Stimulated activated CD4-positive, alpha-beta T cell treated with anti-CD3 and anti-CD28 coated beads, Interleukin-15, amount 100 ng/mL, for 48 hours (primary cell): ENCODE measurements around the gene CEP128.

Experiments used
- DNase-seq, 2 donors: peaks; one replicate each; pipeline ENCODE4 v3.0.0-alpha.2; 2020; ENCODE audit warnings: low read depth in 2 of 2

Gene CEP128

DNA sequence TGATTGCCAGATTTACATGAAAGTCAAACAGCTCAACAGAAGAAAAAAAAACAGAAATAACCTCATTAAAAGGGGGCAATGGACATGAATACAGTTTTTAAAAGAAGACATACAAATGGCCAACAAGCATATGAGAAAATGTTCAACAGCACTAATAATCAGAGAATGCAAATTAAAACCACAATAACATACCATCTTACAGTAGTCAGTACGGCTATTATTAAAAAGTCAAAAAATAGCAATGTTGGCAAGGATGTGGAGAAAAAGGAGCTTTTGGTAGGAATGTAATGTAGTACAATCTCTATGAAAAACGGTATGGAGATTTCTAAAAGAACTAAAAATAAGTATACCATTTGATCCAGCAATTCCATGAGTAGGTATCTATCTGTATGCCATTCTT, 272.1 kb downstream of the CEP128 start:
- no peak for DNase-seq

DNA sequence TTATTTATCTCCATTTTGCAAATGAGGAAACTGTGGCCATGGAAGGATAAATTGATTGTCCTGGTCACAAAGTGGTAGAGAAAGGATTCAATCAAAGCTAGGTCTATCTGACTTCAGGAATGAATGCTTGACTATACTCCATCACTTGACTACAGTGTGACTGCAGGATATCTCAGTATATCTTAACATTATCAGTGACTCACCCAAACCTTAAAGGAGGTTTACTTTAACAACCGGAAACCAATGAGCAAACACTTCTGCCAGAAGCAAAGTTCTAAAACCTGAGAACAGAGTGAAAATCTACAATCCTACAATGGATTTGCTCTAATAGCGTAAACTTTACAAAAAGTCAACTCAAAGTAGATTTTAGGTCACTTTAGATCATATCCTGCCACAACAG, 277.0 kb downstream of the CEP128 start:
- no peak for DNase-seq

DNA sequence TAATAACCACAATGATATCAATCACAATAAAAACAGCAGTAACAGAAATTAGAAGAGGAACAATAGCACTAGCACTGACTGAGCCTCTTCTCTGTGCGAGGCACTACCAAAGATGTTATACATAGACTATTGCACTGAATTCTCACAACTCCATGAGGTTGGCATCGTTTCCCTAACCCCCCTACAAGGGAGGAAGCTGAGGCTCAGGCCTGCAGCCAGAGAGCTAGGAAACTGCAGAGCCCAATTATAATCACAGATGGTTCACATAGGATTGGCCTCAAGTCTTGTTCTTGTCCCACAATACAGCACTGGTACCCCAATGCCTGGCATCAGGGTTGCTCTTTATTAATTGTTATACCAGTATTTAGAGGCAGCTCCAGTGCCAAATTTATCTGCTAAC, 278.0 kb downstream of the CEP128 start:
- no peak for DNase-seq

DNA sequence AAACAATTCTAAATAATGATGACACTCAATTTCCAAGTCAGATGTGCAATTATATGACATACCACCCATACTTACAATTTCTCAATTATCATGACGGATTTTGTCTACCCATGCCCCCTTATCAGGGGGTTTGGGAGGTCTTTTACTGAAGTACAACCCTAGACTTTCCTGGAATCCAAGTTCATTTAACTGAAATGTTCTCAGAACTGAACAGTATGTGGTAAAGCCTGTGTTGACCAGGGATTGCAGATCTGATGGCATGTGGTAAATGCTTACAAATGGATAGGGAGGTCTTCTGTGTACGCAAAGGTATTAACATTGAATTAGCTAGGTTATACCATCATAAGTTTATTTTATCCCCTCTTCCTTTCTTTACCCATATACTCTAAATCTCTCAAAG, 281.8 kb downstream of the CEP128 start:
- no peak for DNase-seq

DNA sequence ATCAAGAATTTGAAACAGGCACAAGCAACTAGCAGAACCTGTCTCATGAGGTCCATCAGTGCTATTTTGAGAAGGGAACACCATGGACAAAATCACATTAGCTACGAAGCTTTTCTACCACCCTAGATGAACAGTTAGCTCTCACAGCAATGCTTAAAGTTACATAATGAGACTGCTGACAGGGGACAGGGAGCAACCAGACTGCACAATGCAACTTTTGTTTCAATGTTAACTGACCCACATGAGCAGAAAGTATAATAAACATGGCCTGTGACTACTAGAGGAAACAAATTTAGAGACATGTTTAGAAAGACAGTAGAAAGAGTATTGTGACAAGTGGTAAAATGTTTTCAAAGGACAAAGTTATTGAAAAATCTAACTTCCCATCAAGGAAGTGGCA, 282.8 kb downstream of the CEP128 start:
- no peak for DNase-seq

DNA sequence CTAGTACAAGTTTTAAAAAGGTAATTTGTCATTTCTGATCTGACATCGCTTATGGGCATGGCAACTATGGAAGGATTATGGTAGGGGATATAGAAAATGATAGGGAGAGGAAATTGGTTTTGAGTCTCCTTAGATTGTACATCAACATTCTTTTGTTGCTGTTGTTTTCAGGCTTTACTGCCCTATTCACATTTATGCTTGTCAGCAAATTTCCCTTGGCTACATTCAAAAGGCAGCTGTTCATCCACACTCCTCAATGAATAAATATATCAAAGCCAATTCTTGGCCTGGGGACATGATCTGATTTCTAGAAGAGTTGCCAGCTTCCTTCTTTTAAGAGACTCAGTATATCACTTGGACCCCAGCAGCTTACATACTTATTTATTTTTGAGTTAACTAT, 283.4 kb downstream of the CEP128 start:
- no peak for DNase-seq

DNA sequence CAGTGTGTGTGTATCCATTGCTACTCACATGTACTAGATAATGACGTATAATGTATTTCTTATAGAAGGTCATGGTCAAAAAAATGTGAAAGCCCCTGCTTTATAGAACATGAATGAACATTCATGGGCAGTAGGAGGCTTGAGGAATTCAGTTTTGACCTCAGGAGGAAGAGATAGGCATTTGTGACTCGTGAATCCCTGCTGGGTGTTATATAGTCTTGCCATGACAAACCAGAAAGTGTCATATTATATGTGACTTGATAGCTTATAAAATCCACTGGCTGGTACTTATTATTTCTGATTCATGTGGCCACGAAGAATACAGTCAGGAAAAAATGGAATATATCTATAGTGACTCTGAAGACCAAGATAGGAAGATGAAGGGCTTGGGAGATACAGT, 287.6 kb downstream of the CEP128 start:
- no peak for DNase-seq

DNA sequence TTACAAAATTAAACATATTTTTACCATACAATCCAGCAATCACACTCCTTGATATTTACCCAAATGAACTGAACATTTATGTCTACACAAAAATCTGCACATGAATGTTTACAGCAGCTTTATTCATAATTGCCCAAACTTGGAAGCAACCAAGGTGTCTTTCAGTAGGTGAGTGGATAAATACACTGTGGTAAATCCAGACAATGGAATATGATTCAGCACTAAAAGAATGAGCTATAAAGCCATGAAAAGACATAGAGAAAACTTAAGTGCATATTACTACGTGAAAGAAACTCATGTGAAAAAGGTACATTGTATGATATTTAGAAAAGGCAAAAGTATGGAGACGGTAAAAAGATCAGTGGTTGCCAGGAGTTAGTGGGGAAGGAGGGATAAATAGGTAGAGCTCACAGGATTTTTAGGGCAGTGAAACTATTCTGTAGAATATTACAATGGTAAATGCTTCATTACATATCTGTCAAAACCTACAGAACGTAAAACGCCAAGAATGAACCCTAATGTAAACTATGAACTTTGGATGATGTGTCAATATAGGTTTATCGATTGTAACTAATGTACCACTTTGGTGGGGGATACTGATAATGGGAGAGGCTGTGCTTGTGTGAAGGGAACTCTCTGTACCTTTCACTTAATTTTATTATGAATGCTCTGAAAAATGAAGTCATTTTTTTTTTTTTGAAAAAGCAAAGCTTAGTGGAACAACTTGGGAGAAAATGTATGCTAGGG, 295.7 kb downstream of the CEP128 start:
- no peak for DNase-seq

DNA sequence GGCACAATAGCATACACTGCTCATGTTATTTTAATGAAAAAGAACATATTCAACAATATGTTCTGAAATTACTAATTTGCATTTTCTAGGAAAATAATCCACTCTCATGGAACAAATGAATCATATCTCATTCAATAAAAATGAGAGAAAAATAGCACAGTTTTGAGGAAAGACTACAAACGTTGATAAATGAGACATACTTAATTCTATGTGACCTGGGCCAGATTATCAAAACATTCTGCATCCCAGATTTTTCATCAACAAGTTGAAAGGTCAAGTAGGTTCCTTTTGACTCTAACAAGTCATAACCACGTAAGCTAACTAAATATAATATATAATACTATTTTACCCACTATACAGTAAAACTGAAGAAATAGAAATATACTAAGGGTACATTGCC, 296.7 kb downstream of the CEP128 start:
- no peak for DNase-seq

DNA sequence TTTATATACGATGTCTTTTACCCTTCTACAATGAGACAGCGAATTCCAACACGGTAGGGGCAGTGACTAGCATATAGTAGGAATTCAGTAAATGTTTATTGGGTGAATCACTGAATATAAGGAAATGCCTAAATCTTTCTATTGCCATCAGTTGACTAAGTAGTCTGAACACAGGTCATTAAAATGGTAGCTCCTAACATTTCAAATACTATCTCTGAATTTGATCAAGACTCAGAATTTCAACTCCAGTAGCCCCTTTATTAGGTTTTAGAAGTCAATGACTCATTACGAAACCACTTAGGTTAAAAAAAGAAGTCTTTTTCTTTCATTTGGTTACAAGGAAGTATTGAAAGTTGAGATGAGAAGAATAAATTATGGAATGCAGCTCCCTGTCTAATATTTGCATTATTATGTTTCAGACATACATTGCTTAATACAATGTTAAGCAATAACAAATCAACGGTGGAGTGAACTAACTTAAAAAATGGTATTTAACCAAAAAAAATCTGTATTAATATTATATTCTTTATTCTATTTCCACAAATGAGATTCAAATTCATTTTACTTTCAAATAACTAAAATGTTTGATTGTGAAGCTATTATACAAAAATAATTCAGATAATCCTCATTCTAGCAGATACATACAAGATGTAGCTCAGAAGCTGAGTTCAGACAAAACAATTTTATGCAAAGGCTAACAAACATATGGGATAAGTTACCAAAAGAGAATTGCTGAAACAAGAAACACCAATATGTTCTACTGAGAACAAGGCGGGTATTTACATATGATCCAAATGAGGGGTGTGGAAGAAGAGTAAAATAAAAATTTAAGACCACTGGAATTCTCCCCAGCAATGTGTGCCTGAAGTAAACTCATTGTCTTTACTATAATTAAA, 302.7 kb downstream of the CEP128 start:
- no peak for DNase-seq

DNA sequence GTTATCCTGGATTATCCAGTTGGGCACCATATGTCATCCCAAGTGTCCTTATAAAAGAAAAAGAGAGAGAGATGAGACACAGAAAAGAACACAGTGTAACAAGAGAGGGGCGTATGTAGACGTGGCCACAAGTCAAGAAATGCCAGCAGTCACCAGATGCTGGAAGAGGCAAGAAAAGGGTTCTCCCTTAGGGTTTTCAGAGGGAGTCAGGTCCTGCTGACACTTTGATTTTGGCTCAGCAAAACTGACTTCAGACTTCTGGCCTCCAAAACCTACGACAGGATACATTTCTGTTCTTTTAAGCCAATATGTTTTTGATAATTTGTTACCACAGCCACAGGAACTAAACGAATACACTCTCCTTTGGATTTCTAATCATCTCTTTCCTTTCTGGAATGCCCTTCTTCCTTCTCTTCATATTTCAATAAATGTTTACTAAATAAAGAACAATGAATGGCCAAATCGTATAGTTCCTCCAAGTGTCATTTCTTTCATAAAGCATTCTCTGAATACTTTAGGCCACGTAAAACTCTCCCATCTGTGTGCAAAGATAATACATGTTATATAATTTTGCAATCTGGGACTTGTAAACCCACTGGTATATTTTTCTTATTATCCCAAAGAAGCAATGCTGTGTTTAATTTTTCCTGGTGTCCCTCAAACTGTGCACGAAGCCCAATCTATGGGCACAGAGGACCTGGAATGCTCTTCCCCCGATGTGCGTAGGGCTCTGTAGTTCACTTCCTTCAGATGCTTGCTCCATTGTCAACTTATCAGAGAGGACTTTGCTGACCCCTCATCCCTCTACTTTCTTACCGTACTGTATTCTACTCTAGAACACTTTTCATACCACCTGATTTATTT, 303.6 kb downstream of the CEP128 start:
- DNase-seq = no peak

DNA sequence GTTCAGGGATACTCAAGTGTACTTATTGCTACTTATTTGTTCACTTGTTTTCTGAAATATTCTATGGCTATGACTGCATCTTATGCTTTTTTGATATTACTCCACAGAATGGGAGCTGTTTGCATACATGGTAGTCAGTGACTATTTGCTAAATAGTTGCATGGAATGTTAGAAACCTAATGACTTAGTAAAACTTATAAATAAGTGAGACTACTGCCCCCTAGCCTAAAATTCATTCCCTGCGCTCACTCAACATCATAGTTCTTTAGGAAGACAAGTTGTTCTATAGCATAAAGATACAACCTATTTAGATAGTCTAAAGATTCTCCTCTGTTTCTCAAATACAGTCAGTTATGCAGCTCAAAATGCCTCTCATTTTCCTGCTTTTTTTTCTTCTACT, 305.5 kb downstream of the CEP128 start:
- DNase-seq = no peak

DNA sequence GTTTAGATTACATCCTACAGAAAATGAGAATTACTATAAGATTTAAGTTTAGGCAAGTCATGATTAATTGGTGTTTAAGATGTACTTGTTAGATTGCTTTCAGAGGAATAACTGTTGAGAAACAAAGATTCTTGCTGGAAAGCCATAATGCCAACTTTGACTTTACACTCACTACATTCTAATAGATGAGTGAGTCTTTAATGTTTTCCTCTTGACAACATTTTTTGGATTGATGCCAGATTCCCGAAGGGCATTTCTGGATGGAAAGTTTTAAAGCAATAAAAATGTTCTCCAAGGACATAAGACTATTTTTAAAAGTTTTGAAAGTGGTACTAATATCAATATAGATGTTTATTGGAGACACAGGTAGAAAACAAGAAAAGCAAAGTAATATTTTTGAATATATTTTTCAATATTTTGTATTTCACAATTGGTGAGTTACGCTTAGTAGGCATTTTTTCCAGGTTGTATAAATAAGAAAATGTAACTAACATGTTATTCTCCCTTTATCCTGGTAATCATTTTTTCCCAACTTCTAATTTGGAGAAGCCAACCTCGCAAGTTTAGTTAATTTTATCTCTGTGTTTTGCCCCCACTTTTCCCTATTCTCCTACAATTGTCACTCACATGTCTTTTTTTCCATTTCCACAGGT, 307.3 kb downstream of the CEP128 start:
- no peak for DNase-seq

DNA sequence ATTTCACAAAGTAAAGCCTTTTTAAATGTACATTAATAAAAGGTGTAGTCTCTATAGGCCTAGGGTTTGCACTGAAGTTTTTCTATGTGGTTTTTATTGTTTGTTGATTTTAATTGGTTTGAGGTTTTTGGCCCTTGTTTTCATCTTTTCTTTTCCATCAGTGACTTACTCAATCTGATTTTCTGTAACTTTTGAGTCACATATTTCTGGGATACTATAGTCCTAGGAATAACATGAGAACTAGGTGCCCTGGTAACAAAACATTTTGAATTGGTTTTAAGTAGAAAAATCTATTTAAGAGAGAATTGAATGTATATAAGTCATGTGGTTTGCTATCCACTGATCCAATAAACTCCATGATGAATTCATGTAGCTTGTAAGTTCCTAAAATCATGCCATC, 311.9 kb downstream of the CEP128 start:
- no peak for DNase-seq

DNA sequence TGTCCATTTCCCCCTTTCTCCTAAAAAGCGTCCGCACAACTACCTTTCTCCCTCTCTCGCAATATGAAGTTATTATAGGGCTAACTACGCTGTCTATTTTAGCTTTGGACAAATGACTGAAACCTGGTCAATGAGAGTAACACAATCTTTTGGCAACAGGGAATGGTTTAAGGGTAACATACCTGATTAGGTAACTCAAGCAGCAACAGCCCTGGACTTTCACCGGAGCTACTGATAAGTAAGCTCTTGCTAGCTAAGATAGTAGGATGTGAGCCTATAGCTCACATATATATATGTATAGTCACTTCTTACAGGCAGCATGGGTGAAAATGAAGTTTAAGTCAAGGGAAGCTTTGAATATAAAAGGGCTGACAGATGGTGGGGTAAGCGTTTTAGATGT, 313.0 kb downstream of the CEP128 start:
- no peak for DNase-seq

DNA sequence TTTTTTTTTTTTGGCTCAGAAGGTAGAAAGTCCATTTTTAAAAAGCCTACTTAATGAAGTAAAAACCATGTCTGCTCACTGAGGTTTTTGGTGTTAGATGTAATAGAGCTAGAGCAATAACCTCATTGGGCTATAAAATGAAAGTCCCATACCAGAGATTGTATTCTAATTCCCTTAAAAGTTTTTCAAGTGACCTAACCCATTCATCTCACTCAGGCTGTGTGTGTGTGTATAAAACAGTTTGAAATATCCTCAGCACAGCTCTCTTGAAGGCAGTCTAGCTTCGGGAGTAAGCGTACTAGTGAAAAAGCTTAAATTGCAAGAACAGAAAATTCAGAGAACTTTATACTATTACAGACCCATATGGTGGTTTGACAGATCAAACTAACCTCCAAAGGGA, 313.8 kb downstream of the CEP128 start:
- no peak for DNase-seq

DNA sequence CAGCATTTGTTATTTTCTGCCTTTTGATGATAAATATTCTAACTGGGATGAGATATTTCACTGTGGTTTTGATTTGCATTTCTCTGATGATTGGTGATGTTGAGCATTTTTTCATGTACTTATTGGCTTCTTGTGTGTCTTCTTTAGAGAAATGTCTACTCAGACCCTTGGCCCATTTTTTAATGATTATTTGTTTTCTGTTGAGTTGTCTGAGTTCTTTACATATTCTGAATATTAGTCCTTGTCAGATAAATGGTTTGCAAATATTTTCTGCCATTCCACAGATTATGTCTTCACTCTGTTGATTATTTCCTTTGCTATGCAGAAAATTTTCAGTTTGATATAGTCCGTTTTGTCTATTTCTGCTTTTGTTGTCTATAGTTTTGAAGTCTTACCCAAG, 317.0 kb downstream of the CEP128 start:
- no peak for DNase-seq

DNA sequence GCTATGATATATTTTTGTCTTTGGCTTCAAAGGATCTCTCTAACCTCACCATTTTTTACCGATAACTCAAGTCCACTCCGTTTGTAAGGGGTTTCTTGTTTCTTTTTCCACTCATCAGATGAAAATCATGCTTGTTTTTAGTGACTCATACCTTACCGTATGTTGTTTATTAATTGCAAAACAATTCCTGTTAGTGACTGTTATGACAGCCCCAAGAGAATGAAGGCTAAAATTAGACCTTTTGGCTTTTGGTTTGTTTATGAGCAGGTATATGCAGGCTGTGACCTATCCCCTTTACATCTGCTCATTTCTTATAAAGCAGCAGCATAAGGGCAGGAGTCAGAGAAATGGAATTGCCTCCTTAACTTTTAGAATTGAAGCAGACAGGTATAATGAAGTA, 319.8 kb downstream of the CEP128 start:
- DNase-seq = no peak

DNA sequence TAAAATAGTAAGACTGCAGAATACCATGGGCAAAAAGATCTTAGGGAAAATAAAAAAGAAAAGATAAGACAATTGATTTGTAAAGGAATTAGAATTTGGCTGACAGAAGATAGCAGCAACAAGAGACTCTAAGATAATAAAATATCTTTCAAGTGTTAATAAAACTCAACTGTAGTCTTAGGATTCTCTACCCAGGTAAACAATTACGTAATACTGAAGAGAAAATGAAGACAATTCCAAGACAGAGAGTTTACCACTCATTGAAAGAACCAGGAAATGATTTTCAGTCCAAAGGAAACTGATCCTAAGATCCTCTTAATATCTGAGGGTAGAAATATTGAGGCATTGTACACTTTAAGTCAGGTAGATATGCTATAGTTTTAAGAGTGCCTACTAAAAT, 321.1 kb downstream of the CEP128 start:
- DNase-seq = no peak

DNA sequence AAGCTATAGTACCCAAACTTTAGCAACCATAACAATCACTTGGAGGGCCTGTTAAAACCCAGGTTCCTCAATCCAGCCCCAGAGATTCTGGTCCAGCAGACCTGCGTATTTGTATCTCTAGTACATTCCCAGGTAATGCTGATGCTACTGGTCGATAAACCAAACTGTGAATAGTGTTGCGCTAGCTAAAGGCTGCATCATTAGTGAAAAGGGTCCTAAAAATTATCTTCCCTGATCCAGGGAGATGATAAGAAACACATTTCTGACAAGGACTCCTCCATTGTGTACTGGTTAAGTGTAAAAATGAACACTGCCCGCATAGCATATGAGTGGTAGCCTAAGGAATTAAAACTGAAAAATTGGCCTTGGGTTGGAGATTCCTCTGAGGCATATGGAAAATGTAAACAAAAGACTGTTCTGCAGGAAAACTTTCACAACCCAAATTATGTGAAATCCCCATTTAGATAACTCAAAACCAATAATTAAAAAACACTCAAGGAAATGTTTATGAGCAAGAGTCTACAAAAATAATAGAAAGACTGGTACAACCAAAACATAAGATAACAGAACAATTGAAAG, 322.7 kb downstream of the CEP128 start:
- no peak for DNase-seq

DNA sequence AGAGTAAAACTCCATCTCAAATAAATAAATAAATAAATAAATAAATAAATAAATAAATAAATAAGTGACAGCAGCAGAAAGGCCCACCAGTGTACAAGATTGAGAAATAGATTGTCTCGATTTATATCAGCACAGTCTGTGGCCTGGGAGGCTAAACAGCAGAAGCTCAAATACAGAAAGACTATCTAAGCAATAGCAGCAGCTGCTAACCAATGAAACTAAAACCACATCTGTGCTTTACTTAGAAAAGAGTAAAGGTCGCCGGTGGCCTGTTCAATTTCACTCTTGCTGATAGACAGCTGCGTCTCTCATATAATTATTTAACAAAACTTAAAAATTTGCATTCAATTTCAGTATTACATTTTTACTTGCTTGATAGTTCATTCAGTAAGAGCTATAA, 325.7 kb downstream of the CEP128 start:
- no peak for DNase-seq
